HG03135 (cell line): ENCODE data around the gene ARHGAP27.
"Not testable (repeated sequence)": the region's sequence is repeated elsewhere in the genome, so short reads cannot be mapped to it uniquely, and the experiment has no call there.

Experiments used
- ATAC-seq: cut with Tn5 transposase; IDR thresholded peaks from one replicate; pipeline ENCODE4 v1.9.1; 2021; ENCODE audit warnings: mild to moderate bottlenecking, moderate library complexity; ENCODE audit not compliant: unreplicated experiment

ARHGAP27 gene

GRCh38 chr17:45364531-45365390 lies 67.9 kb downstream of the ARHGAP27 start:
- no peak for ATAC-seq

GRCh38 chr17:45363498-45363897 lies 69.2 kb downstream of the ARHGAP27 start:
- no peak for ATAC-seq

- ATAC-seq = no peak
These were observed 70.7 kb downstream of the ARHGAP27 start for GRCh38 chr17:45361976-45362375.

GRCh38 chr17:45361451-45361850 lies 71.2 kb downstream of the ARHGAP27 start:
- ATAC-seq = no peak

GRCh38 chr17:45357364-45357997 lies 75.2 kb downstream of the ARHGAP27 start:
- ATAC-seq = no peak

GRCh38 chr17:45355087-45355486 lies 77.6 kb downstream of the ARHGAP27 start:
- no peak for ATAC-seq

- no peak for ATAC-seq
These were observed 79.6 kb downstream of the ARHGAP27 start for GRCh38 chr17:45353043-45353442.

GRCh38 chr17:45351831-45352230 lies 80.8 kb downstream of the ARHGAP27 start:
- ATAC-seq = no peak

- no peak for ATAC-seq
These were observed 85.2 kb downstream of the ARHGAP27 start for GRCh38 chr17:45347444-45347843.

GRCh38 chr17:45346216-45347015 lies 86.3 kb downstream of the ARHGAP27 start:
- no peak for ATAC-seq

- ATAC-seq = no peak
These were observed 87.0 kb downstream of the ARHGAP27 start for GRCh38 chr17:45345554-45346215.

GRCh38 chr17:45345246-45345553 lies 87.5 kb downstream of the ARHGAP27 start:
- no peak for ATAC-seq

- not testable (repeated sequence) for ATAC-seq
These were observed 88.6 kb downstream of the ARHGAP27 start for GRCh38 chr17:45343967-45344664.
